ENCODE results near the gene CCDC187.

CCDC187 gene

DNA sequence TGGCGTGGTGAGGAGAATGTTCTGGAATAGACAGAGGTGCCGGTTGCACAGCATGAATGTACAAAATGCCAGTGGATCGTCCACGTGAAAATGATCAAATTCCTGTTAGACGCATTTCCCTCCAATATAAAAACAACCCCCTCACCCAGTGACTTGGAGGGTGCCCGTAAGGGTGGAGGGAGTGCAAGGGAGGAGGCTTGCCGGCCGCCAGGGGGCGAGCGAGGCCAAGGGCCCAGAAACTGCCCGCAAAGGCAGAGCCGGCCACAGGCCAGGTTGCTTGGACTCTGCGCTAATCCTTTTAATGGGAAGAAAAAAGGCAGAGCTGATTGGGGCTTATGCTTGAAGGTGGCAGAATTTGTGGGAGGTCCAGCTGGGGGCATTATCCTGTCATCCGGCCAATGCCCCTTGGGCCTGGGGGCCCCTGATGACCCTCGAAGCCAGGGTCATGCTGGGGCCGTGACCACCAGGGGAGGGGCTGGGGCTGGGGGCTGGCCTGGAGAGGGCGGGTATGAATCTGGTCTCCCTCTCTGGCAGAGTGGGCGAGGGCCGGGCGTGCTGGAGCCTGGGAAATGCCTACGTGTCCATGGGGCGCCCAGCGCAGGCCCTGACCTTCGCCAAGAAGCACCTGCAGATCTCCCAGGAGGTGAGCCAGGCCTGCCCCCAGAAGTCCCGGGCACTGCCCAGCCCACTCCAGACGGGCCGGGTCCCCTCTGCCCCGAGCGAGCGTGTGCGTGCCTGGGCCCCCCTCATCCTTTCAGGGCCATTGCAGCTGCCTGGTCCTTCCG is 35.5 kb upstream of the CCDC187 start:
- DNase-seq = no peak

DNA sequence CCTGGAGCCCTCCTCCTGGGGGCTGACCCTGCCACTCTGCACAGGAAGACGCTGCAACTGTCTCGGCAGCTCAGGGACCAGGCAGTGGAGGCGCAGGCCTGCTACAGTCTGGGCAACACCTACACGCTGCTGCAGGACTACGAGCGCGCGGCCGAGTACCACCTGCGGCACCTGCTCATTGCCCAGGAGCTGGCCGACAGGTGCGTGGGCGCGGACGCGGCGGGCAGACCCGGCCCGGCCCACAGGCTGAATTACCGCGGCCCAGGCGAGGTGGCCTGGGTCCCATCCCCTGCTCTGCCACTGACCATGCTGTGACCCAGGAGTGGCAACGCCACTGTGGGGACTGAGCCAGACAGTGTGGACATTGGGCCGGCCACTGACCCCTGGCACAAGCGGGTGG is 34.6 kb upstream of the CCDC187 start:
- DNase-seq = no peak

- no peak for DNase-seq
These were observed 33.8 kb upstream of the CCDC187 start for GRCh38 chr9:136337416-136338395.

DNA sequence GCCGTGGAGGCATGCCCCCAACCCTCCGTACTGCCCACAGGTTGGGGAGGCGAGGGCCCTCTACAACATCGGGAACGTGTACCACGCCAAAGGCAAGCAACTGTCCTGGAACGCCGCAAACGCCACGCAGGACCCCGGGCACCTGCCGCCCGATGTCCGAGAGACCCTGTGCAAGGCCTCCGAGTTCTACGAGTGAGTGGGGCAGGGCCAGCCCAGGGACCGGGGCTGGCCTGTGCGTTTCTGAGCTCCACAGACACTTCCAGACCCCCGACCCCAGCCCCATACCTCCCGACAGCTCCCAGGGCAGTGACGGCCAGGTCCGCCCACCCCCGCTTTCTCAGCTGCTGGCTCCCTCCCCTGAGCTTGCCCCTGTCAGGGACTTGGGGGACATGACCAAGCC is 33.0 kb upstream of the CCDC187 start:
- DNase-seq = no peak

GRCh38 chr9:136336156-136336870 is 32.4 kb upstream of the CCDC187 start:
- DNase-seq = no peak

DNA sequence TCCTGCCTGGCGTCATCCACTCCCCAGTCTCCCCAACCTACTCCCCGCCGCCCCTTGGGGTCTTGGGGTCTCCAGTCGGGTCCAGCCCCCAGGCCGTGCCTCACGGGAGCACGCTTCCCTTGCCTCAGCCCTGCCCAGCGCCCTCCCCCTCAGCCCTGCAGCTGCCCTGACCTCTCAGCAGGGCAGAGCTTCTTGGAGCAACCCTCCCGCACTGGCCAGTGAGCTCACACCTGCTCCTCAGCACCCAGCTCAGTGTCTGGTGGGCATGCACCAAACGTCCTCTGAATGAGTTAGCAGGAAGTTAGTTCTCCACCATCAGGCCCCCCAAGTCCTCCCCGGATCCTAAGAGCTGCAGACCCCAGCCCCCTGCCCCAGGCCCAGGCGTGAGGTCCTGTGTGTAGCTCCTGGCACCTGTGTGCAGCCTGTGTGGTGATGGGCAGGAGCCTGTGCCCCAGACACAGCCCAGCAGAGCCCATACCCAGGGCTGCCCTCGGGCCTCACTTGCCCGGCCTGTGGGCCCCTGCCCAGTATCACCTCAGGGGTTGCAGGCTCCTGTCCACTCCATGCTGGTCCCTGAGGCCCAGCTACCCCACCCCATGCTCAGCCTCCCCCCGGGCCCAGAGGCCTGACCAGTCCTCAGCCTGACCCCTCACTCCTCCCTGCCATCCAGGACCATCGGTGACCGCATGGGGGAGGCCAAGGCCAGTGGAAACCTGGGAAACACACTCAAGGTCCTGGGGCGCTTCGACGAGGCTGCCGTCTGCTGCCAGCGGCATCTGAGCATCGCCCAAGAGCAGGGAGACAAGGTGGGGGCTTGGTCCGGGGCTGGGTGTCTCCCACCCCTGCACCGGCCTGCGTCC is 31.6 kb upstream of the CCDC187 start:
- DNase-seq = no peak

GRCh38 chr9:136334541-136334940 is 30.6 kb upstream of the CCDC187 start:
- DNase-seq = no peak

DNA sequence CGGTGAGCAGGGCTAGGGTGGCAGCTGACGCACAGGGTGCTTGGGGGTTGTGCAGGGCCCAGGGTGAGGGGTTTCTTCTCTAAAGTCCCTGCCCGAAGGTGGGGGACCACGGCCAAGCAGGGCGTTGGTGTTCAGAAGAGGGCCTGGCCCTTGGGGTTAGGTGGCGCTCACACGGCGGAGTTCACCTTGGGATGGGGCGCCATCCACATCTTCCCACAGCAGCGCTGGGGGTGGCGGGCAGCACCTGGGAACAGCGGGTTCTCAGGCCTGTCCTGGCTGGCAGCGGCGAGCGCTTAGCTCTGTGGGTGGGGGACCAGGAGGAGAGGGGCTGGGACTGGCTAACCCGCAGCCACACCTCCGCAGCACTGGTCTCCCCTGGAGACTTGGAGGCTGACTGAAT is 29.6 kb upstream of the CCDC187 start:
- no peak for DNase-seq

- DNase-seq = no peak
These were observed 29.2 kb upstream of the CCDC187 start for GRCh38 chr9:136333045-136333444.

DNA sequence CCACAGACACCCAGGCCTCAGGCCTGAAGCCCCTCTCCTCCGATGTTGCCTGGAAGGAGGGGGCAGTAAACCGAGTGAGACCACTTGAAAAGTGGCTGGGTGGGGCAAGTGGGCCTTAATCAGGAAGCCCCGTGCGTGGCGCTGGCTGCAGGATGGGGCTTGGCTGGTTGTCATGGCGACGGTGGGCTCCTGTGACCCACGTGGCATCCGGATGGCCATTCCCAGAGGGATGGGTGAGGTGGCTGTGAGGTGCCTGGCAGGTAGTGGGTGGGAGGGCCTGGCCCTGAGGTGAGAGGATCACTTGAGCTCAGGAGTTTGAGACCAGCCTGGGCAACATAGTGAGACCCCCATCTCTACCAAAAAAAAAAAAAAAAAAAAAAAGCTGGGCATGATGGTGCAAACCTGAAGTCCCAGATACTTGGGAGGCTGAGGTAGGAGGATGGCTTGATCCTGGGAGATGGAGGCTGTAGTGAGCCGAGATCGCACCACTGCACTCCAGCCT is 28.6 kb upstream of the CCDC187 start:
- no peak for DNase-seq

DNA sequence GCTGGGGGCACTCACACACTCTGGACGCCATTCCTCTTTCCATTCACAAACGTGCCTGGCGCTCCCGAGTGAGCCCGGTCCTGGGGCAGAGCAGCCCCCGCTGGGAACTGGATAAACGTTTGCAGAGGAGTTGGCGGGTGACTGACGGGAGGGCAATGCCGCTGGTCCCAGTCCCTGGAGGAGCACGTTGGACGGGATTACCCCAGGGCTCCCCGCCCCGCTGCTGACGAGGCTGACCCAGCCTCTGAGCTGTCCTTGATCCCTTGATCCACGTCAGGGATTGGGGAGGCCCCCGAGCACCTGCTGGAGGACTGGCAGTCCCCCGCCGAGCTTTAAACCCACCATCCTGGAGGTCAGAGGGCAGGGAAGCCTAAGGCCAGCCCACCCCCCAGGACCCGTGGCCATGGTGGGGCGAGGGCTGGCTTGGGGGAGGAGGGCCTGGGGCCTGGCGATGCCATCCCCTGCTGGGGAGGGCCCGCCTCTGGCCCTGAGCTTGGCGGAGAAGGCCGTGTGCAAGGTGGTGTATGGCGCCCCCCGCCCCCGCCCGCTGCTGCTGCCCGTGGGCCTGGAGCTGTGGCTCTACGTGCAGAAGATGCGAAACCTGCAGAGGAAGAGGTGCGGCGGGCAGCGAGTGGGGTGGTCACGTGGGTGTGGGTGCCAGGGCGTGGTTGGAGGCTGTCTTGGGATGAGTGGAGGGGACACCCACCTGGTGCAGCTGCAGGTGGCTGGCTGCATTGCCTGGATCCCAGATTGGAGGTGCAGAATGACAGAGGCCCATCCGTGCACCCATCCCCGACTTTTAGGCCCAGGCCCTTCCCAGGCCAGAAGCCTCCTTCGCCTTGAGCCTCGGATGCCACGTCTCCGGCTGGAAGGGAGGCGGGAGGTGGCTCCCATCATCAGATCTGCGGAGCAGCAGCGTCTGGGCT is 27.9 kb upstream of the CCDC187 start:
- DNase-seq = no peak

DNA sequence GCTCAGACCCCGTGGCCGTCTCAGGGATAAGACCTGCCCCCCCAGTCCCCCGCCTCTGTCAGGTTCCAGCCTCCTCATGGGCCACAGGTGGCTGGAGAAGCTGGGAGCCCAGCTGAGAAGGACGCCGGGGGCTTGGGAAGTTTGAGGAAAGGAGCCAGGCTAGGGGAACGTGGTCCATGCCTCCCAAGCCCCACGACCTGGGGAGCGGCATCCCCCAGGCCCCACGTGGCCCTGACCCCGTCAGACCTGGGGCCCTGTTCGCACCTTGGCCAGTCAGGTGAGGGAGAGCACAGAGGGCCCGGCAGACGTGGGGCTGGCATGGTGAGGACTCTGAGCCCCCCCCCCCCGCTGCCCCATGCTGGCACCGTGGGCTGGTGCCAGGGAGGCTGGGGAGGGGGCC is 27.1 kb upstream of the CCDC187 start:
- no peak for DNase-seq

- no peak for DNase-seq
These were observed 26.6 kb upstream of the CCDC187 start for GRCh38 chr9:136330406-136330990.

GRCh38 chr9:136329636-136330405 is 25.9 kb upstream of the CCDC187 start:
- DNase-seq = no peak

GRCh38 chr9:136329211-136329627 is 25.3 kb upstream of the CCDC187 start:
- no peak for DNase-seq

GRCh38 chr9:136328622-136329041 is 24.7 kb upstream of the CCDC187 start:
- DNase-seq = peak; percentile 81

- DNase-seq = no peak
These were observed 24.2 kb upstream of the CCDC187 start for GRCh38 chr9:136328011-136328621.

GRCh38 chr9:136327304-136327974 is 23.5 kb upstream of the CCDC187 start, which contains the start of gene GPSM1:
Gene GPSM1 (plus strand): TSS chr9:136327539. CDS start chr9:136327696, 157 bp downstream.
- DNase-seq = peak; percentile 76
